ENCODE results near the gene ACER3. TPM values are rescaled to one million over a fixed set of nuclear protein-coding genes. Genes with fewer than 3 reads are reported as not detected.
"Not testable (repeated sequence)": the region's sequence is repeated elsewhere in the genome, so short reads cannot be mapped to it uniquely, and the experiment has no call there.

The ACER3 gene
- total RNA-seq, 4 donors from 2014 or later: 1.1 to 3.4 (median 2.6) TPM

- H3K36me3 ChIP-seq: no peaks in the 10 kb centered on the region
- DNase-seq (no peak), ATAC-seq (no peak)
- H3K27me3 ChIP-seq: peaks cover 29 to 41% (median 36%) of the 10 kb centered on the region in 3 donors
- intact Hi-C loops (cut with DNase I; ENCODE audit: low total_unique reads) (no loop called here), in situ Hi-C loops (cut with MboI; ENCODE audit: low sequenced_read_pairs in 4 of 4) (loop anchor here in 3 of 4 donors (10.0 kb wide), 2 partner anchors 50 to 140 kb away; no protein-coding TSS in a partner anchor)
- H3K27ac ChIP-seq: no peak overlapping the region
- no peaks in the 10 kb centered on the region for H3K9me3 ChIP-seq
- TF ChIP-seq CTCF (IDR thresholded peaks at IDR 0.05 in 4 of 5, conservative IDR thresholded peaks at IDR 0.05 in 1 of 5) (no peak), POLR2A (IDR thresholded peaks at IDR 0.05) (no peak)
- H3K4me1 ChIP-seq: peaks cover 3 to 10% of the 10 kb centered on the region in 2 donors
- H3K4me3 ChIP-seq: no peak overlapping the region
Measured at GRCh38 chr11:77044356-77044755, 183.6 kb downstream of the ACER3 start.

- TF ChIP-seq CTCF (IDR thresholded peaks at IDR 0.05 in 4 of 5, conservative IDR thresholded peaks at IDR 0.05 in 1 of 5) (no peak), POLR2A (IDR thresholded peaks at IDR 0.05) (no peak)
- no peak for ATAC-seq
- in situ Hi-C loops (cut with MboI; ENCODE audit: low sequenced_read_pairs in 4 of 4): loop anchor here (5.0 to 10.0 kb wide), 3 partner anchors 47 to 140 kb away; no protein-coding TSS in a partner anchor
- DNase-seq: no peak
- Histone ChIP-seq H3K36me3 (no peaks in the 10 kb centered on the region), H3K9me3 (no peaks in the 10 kb centered on the region), H3K4me1 (peaks cover 3 to 5% of the 10 kb centered on the region in 2 donors), H3K27ac (no peak overlapping the region), H3K4me3 (no peak overlapping the region), H3K27me3 (peaks cover 29 to 35% (median 32%) of the 10 kb centered on the region in 3 donors)
- intact Hi-C loops (cut with DNase I; ENCODE audit: low total_unique reads): no loop called here
Measured at GRCh38 chr11:77044886-77045285, 184.2 kb downstream of the ACER3 start.

GRCh38 chr11:77046060-77046501 is 185.4 kb downstream of the ACER3 start:
- TF ChIP-seq CTCF (IDR thresholded peaks at IDR 0.05 in 4 of 5, conservative IDR thresholded peaks at IDR 0.05 in 1 of 5) (peak; percentile 11 to 50 (median 20)), POLR2A (IDR thresholded peaks at IDR 0.05) (no peak)
- Histone ChIP-seq H3K4me3 (no peak overlapping the region), H3K4me1 (peaks cover 3 to 5% of the 10 kb centered on the region in 2 donors), H3K9me3 (no peaks in the 10 kb centered on the region), H3K27ac (no peak overlapping the region), H3K27me3 (peaks cover 20 to 24% (median 20%) of the 10 kb centered on the region in 3 donors), H3K36me3 (no peaks in the 10 kb centered on the region)
- DNase-seq (no peak), ATAC-seq (no peak)
- intact Hi-C loops (cut with DNase I; ENCODE audit: low total_unique reads): loop anchor here (2.0 kb wide), 1 partner anchor 143 kb away; no protein-coding TSS in a partner anchor
- in situ Hi-C loops (cut with MboI; ENCODE audit: low sequenced_read_pairs in 4 of 4): loop anchor here (5.0 to 10.0 kb wide), 3 partner anchors 46 to 139 kb away; no protein-coding TSS in a partner anchor

GRCh38 chr11:77047007-77047927 is 186.5 kb downstream of the ACER3 start:
- DNase-seq: peak; percentile 65 to 74
- peak overlapping the region in 1 of 4 donors; percentile 6 for H3K27ac ChIP-seq

GRCh38 chr11:77047928-77048446 is 187.3 kb downstream of the ACER3 start:
- not testable (repeated sequence) for DNase-seq, ATAC-seq, H3K4me1 ChIP-seq, H3K36me3 ChIP-seq, H3K9me3 ChIP-seq, H3K4me3 ChIP-seq, H3K27ac ChIP-seq
- H3K27me3 ChIP-seq: peaks cover 15 to 18% (median 16%) of the 10 kb centered on the region in 3 donors
- in situ Hi-C loops (cut with MboI; ENCODE audit: low sequenced_read_pairs in 4 of 4) (loop anchor here (5.0 to 10.0 kb wide), 3 partner anchors 44 to 137 kb away; no protein-coding TSS in a partner anchor), intact Hi-C loops (cut with DNase I; ENCODE audit: low total_unique reads) (loop anchor here (1.0 to 2.0 kb wide), 3 partner anchors 18 to 141 kb away; partner anchors contain the start of gene CAPN5)

More at GRCh38 chr11:77047007-77047927, 186.5 kb downstream of the ACER3 start:
- TF ChIP-seq POLR2A (IDR thresholded peaks at IDR 0.05): no peak
- peak; percentile 55 to 65 (median 58) for TF ChIP-seq CTCF (IDR thresholded peaks at IDR 0.05 in 4 of 5, conservative IDR thresholded peaks at IDR 0.05 in 1 of 5)
- ATAC-seq: peak; percentile 97 to 98
- H3K4me1 ChIP-seq: peaks cover 3 to 5% of the 10 kb centered on the region in 2 donors
- intact Hi-C loops (cut with DNase I; ENCODE audit: low total_unique reads): loop anchor here (1.0 to 2.0 kb wide), 3 partner anchors 19 to 142 kb away; partner anchors contain the start of gene CAPN5
- peaks cover 15 to 20% (median 16%) of the 10 kb centered on the region in 3 donors for H3K27me3 ChIP-seq
- in situ Hi-C loops (cut with MboI; ENCODE audit: low sequenced_read_pairs in 4 of 4): loop anchor here (5.0 to 10.0 kb wide), 3 partner anchors 45 to 138 kb away; no protein-coding TSS in a partner anchor
- no peaks in the 10 kb centered on the region for H3K9me3 ChIP-seq
- peak overlapping the region; percentile 42 to 52 (median 50) for H3K4me3 ChIP-seq
- H3K36me3 ChIP-seq: no peaks in the 10 kb centered on the region
